Erythroblast (primary cell): ENCODE results near the gene PARD3.

Source experiments
- GATA1 ChIP-seq: IDR thresholded peaks from 2 replicates; pipeline ENCODE4 v1.6.1; 2011; ENCODE audit warnings: low read depth, mild to moderate bottlenecking, control low read depth, low read length, moderate library complexity
- POLR2A ChIP-seq: IDR thresholded peaks from 2 replicates; pipeline ENCODE4 v1.6.1; 2011; ENCODE audit warnings: mild to moderate bottlenecking, low read length

GRCh38 chr10:34844448-34844847 lies 29.4 kb upstream of the PARD3 start:
- TF ChIP-seq GATA1 (no peak), POLR2A (no peak)
